ENCODE results near the gene ATF6.

Gene ATF6

DNA sequence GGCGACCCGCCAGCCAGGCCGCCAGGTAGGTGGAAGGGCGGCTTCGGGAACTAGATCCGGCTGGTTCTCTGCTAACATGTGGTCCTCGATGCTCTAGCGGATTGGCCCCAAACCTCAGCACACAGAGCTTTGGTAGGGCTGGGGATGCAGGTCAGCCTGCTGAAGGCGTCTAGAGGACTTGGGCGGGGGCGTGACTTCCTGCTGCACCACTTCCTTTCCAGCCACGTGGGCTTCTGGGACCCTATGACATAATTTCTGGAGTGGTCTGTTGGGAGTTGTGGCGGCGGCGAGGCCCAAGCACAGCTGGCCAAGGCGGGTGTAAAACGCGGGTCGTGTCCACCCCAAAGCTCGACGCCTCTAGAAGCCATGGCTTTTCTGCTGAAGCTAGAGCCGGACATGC, 124.5 kb downstream of the ATF6 start:
- Histone ChIP-seq H3K36me3 (peaks cover 10% of the 10 kb centered on the region), H3K4me3 (ENCODE audit: low read depth, low read length) (no peak overlapping the region), H3K9me3 (ENCODE audit: severe bottlenecking) (no peaks in the 10 kb centered on the region), H3K27me3 (ENCODE audit: insufficient read depth, low read depth, severe bottlenecking) (no peaks in the 10 kb centered on the region), H3K27ac (no peak overlapping the region)
- no peak for DNase-seq
- TF ChIP-seq, protein P1, sequence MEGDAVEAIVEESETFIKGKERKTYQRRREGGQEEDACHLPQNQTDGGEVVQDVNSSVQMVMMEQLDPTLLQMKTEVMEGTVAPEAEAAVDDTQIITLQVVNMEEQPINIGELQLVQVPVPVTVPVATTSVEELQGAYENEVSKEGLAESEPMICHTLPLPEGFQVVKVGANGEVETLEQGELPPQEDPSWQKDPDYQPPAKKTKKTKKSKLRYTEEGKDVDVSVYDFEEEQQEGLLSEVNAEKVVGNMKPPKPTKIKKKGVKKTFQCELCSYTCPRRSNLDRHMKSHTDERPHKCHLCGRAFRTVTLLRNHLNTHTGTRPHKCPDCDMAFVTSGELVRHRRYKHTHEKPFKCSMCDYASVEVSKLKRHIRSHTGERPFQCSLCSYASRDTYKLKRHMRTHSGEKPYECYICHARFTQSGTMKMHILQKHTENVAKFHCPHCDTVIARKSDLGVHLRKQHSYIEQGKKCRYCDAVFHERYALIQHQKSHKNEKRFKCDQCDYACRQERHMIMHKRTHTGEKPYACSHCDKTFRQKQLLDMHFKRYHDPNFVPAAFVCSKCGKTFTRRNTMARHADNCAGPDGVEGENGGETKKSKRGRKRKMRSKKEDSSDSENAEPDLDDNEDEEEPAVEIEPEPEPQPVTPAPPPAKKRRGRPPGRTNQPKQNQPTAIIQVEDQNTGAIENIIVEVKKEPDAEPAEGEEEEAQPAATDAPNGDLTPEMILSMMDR (IDR thresholded peaks at IDR 0.05; ENCODE audit: low read depth, low read length) = no peak

DNA sequence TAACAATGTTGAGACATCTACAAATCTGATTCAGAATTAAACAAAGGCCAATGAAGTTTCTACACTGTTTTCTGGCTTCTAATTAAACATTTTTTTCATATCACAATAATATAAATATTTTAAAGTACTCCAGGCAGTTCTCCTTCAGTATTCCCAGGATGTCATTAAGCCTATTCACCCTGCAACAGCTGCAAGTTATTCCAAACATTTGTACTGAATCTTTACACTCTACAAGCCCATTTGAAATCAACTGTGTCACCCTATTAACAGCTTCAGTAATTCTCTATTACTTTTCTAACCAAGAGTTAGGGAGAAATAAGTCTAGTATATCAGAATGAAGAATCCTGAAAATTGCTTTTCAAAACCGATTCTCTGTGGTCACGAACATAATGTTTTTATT, 133.0 kb downstream of the ATF6 start:
- no peak for DNase-seq
- H3K4me3 ChIP-seq (ENCODE audit: low read depth, low read length) = no peak overlapping the region
- H3K27me3 ChIP-seq (ENCODE audit: insufficient read depth, low read depth, severe bottlenecking) = no peaks in the 10 kb centered on the region
- TF ChIP-seq, protein P1 (IDR thresholded peaks at IDR 0.05; ENCODE audit: low read depth, low read length) = no peak
- H3K9me3 ChIP-seq (ENCODE audit: severe bottlenecking) = no peaks in the 10 kb centered on the region
- H3K27ac ChIP-seq = no peak overlapping the region
- H3K36me3 ChIP-seq = no peaks in the 10 kb centered on the region

DNA sequence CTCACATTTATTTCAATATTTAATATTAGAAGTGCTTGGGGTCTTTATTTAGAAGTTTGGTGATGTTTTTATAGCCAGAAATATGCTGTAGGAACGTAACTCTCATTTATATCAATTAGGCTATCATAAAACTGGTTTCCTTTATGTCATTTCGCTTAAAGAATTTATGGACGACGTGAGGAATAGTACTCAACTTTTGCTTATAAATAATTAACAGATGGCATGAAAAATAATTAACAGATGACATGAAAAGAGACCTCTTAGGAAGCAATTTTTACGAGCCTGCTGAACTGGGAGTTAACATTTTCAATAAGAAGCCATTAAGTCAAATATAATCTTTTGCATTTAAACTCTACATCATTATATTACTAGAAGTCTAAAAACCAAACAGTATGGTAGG, 134.0 kb downstream of the ATF6 start:
- H3K36me3 ChIP-seq = no peaks in the 10 kb centered on the region
- H3K4me3 ChIP-seq (ENCODE audit: low read depth, low read length) = no peak overlapping the region
- H3K9me3 ChIP-seq (ENCODE audit: severe bottlenecking) = no peaks in the 10 kb centered on the region
- TF ChIP-seq, protein P1 (IDR thresholded peaks at IDR 0.05; ENCODE audit: low read depth, low read length) = no peak
- no peaks in the 10 kb centered on the region for H3K27me3 ChIP-seq (ENCODE audit: insufficient read depth, low read depth, severe bottlenecking)
- H3K27ac ChIP-seq = no peak overlapping the region
- DNase-seq = no peak

DNA sequence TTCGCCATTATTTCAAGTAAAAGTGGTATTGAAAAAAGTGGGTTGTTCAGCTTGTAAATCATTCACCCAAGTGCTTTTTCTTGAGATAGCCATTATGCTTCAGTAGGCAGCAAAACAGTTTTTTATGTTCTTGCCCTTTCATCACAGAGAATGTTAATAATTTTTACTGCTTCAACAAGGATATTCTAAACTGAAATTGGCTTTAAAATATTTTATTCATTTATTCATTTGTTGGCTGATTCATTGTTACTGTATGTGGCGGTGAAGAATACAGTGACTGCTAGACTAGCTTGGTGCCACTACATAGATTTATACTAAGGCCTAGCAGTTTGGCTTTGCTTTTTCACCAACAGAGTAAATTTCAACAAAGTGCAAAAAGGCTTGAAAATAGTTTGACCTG, 136.1 kb downstream of the ATF6 start:
- no peaks in the 10 kb centered on the region for H3K36me3 ChIP-seq
- H3K4me3 ChIP-seq (ENCODE audit: low read depth, low read length) = no peak overlapping the region
- no peaks in the 10 kb centered on the region for H3K27me3 ChIP-seq (ENCODE audit: insufficient read depth, low read depth, severe bottlenecking)
- no peaks in the 10 kb centered on the region for H3K9me3 ChIP-seq (ENCODE audit: severe bottlenecking)
- TF ChIP-seq, protein P1 (IDR thresholded peaks at IDR 0.05; ENCODE audit: low read depth, low read length) = no peak
- DNase-seq = no peak
- no peak overlapping the region for H3K27ac ChIP-seq

DNA sequence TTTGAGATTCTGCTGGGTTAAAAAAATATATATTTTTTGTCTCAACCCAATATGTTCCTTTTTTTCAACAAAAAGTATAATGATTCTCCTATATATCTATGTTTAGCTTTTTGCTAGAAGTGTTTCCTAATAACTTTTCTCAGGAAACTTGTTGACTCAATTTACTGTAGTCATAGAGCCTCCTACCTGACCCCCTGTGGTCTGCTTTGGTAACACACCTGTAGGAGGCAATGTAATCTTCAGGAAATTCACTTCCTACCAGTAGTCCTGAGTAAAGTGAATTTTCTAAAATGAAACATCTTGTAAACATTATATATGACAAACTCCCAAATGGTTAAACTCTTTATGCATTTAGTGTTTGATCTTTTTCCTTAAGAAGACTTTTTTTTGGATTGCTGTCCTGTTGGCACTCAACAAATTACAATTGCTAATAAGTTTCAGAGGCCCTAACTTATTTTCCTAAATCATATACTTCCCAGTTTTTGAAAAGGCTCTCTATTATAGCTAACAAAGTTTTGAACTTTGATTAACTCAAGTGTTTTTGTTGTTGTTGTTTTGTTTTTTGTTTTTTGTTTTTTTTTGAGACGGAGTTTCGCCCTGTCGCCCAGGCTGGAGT, 139.3 kb downstream of the ATF6 start:
- DNase-seq = peak; percentile 33
- Histone ChIP-seq H3K4me3 (ENCODE audit: low read depth, low read length) (no peak overlapping the region), H3K9me3 (ENCODE audit: severe bottlenecking) (no peaks in the 10 kb centered on the region), H3K36me3 (no peaks in the 10 kb centered on the region), H3K27me3 (ENCODE audit: insufficient read depth, low read depth, severe bottlenecking) (no peaks in the 10 kb centered on the region), H3K27ac (no peak overlapping the region)
- TF ChIP-seq, protein P1 (IDR thresholded peaks at IDR 0.05; ENCODE audit: low read depth, low read length) = peak; percentile 55

DNA sequence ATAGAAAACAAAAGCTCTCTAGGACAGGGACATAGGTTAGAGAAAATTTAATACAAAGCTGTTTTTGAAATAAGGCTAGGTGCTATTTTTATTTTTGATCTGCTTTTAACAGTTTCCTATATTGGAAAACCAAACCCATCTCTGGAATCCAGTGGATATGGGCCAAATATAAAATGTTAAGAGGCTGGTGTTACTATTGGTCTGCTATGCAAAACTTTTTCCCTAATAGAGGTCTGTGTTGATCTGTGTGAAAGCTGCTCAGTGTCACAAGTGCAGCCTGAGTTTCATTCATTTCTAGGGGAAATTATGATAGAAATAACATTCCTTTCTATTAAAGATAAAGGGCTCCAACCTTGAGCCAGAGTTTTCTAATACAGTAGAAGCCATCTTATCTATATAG, 141.1 kb downstream of the ATF6 start:
- TF ChIP-seq, protein P1 (IDR thresholded peaks at IDR 0.05; ENCODE audit: low read depth, low read length) = no peak
- Histone ChIP-seq H3K27me3 (ENCODE audit: insufficient read depth, low read depth, severe bottlenecking) (no peaks in the 10 kb centered on the region), H3K9me3 (ENCODE audit: severe bottlenecking) (no peaks in the 10 kb centered on the region), H3K36me3 (no peaks in the 10 kb centered on the region), H3K4me3 (ENCODE audit: low read depth, low read length) (no peak overlapping the region), H3K27ac (no peak overlapping the region)
- DNase-seq = no peak
